Activated CD4-positive, alpha-beta memory T cell treated with anti-CD3 and anti-CD28 coated beads, Interleukin-2, amount 10 ng/mL, durations not matched to agents 7 days and 5 days (primary cell): ENCODE data around the gene PARP12. TPM values are rescaled to one million over a fixed set of nuclear protein-coding genes. Genes with fewer than 3 reads are reported as not detected.

Experiments used
- CTCF ChIA-PET: fragments of 350-600 bp; sonication (Branson Sonifier 250); formaldehyde crosslinking; loops from one replicate; lab custom pipeline; 2021; ENCODE audit warnings: antibody characterized with exemption, inconsistent platforms; lab: Charles Lee
- POLR2A ChIA-PET: fragments of 350-600 bp; sonication (Branson Sonifier 250); formaldehyde crosslinking; loops from one replicate; lab custom pipeline; 2021; ENCODE audit warnings: antibody characterized with exemption; lab: Charles Lee
- DNase-seq: peaks from one replicate; pipeline ENCODE4 v3.0.0-alpha.2; 2020
- H3K27ac Mint-ChIP-seq: one replicate; pipeline ENCODE4 v1.8.0; 2021; ENCODE audit warnings: mild to moderate bottlenecking, mixed read lengths
- H3K27me3 Mint-ChIP-seq: one replicate; pipeline ENCODE4 v1.8.0; 2021; ENCODE audit warnings: mixed read lengths
- H3K36me3 Mint-ChIP-seq: one replicate; pipeline ENCODE4 v1.8.0; 2021; ENCODE audit warnings: low read depth, mixed read lengths
- H3K4me1 Mint-ChIP-seq: one replicate; pipeline ENCODE4 v1.8.0; 2021; ENCODE audit warnings: mixed read lengths
- H3K4me3 Mint-ChIP-seq: one replicate; pipeline ENCODE4 v1.8.0; 2021; ENCODE audit warnings: mild to moderate bottlenecking, mixed read lengths
- H3K9me3 Mint-ChIP-seq: one replicate; pipeline ENCODE4 v1.8.0; 2021; ENCODE audit warnings: mixed read lengths
- total RNA-seq, 2 experiments: library from RNA; stranded (reverse); gene quantifications; one replicate each; pipeline ENCODE4 v1.2.3, GENCODE V29; 2021

The PARP12 gene
- total RNA-seq, 2 experiments from 2014 or later: 146 to 151 TPM

- CTCF ChIA-PET: interaction anchor here (1.2 kb wide), 1 partner anchor 345 kb away, joined by 3 read pairs; no protein-coding TSS in a partner anchor
- H3K9me3 Mint-ChIP-seq: no peaks in the 10 kb centered on the region
- no peak overlapping the region for H3K4me3 Mint-ChIP-seq
- no peak for DNase-seq
- no peaks in the 10 kb centered on the region for H3K4me1 Mint-ChIP-seq
- no peak overlapping the region for H3K27ac Mint-ChIP-seq
- H3K36me3 Mint-ChIP-seq: no peaks in the 10 kb centered on the region
- no peaks in the 10 kb centered on the region for H3K27me3 Mint-ChIP-seq
- POLR2A ChIA-PET: no interaction called here
Observed at GRCh38 chr7:139990142-139990535, 72.6 kb downstream of the PARP12 start.

- no peaks in the 10 kb centered on the region for H3K27me3 Mint-ChIP-seq
- ChIA-PET CTCF (interaction anchor here (1.2 kb wide), 1 partner anchor 344 kb away, joined by 3 read pairs; no protein-coding TSS in a partner anchor), POLR2A (no interaction called here)
- H3K36me3 Mint-ChIP-seq: no peaks in the 10 kb centered on the region
- H3K4me1 Mint-ChIP-seq: no peaks in the 10 kb centered on the region
- H3K4me3 Mint-ChIP-seq: no peak overlapping the region
- DNase-seq: no peak
- no peaks in the 10 kb centered on the region for H3K9me3 Mint-ChIP-seq
- H3K27ac Mint-ChIP-seq: no peak overlapping the region
Observed at GRCh38 chr7:139989366-139990141, 73.2 kb downstream of the PARP12 start.

GRCh38 chr7:139987691-139988516, 74.8 kb downstream of the PARP12 start:
- Mint-ChIP-seq H3K4me1 (no peaks in the 10 kb centered on the region), H3K9me3 (no peaks in the 10 kb centered on the region), H3K27ac (no peak overlapping the region), H3K4me3 (no peak overlapping the region), H3K27me3 (no peaks in the 10 kb centered on the region), H3K36me3 (no peaks in the 10 kb centered on the region)
- no peak for DNase-seq
- ChIA-PET POLR2A (no interaction called here), CTCF (interaction anchor here (0.7 to 1.6 kb wide), 4 partner anchors 16 to 386 kb away, joined by 3 to 5 read pairs (median 3); no protein-coding TSS in a partner anchor)

- POLR2A ChIA-PET: no interaction called here
- Mint-ChIP-seq H3K27ac (no peak overlapping the region), H3K4me1 (peaks cover 9% of the 10 kb centered on the region), H3K27me3 (no peaks in the 10 kb centered on the region), H3K4me3 (no peak overlapping the region), H3K36me3 (no peaks in the 10 kb centered on the region), H3K9me3 (no peaks in the 10 kb centered on the region)
- no peak for DNase-seq
- CTCF ChIA-PET: no interaction called here
Observed at GRCh38 chr7:139985811-139986210, 76.9 kb downstream of the PARP12 start.

- Mint-ChIP-seq H3K27me3 (no peaks in the 10 kb centered on the region), H3K36me3 (no peaks in the 10 kb centered on the region), H3K9me3 (no peaks in the 10 kb centered on the region), H3K4me1 (peaks cover 18% of the 10 kb centered on the region), H3K4me3 (no peak overlapping the region), H3K27ac (no peak overlapping the region)
- ChIA-PET CTCF (no interaction called here), POLR2A (no interaction called here)
- DNase-seq: no peak
Observed at GRCh38 chr7:139984642-139985539, 77.9 kb downstream of the PARP12 start.

- H3K36me3 Mint-ChIP-seq: no peaks in the 10 kb centered on the region
- no peaks in the 10 kb centered on the region for H3K9me3 Mint-ChIP-seq
- POLR2A ChIA-PET: no interaction called here
- H3K27me3 Mint-ChIP-seq: no peaks in the 10 kb centered on the region
- no peak overlapping the region for H3K4me3 Mint-ChIP-seq
- H3K27ac Mint-ChIP-seq: no peak overlapping the region
- CTCF ChIA-PET: no interaction called here
- no peak for DNase-seq
- peaks cover 19% of the 10 kb centered on the region for H3K4me1 Mint-ChIP-seq
Observed at GRCh38 chr7:139982927-139983920, 79.5 kb downstream of the PARP12 start.

GRCh38 chr7:139981511-139981895, 81.2 kb downstream of the PARP12 start:
- Mint-ChIP-seq H3K27ac (no peak overlapping the region), H3K4me1 (peaks cover 21% of the 10 kb centered on the region), H3K4me3 (no peak overlapping the region), H3K27me3 (no peaks in the 10 kb centered on the region), H3K9me3 (no peaks in the 10 kb centered on the region), H3K36me3 (no peaks in the 10 kb centered on the region)
- POLR2A ChIA-PET: no interaction called here
- CTCF ChIA-PET: interaction anchor here (1.6 kb wide), 1 partner anchor 363 kb away, joined by 5 read pairs; no protein-coding TSS in a partner anchor
- DNase-seq: no peak

GRCh38 chr7:139976838-139977656, 85.7 kb downstream of the PARP12 start:
- Mint-ChIP-seq H3K9me3 (no peaks in the 10 kb centered on the region), H3K27ac (no peak overlapping the region), H3K36me3 (no peaks in the 10 kb centered on the region), H3K27me3 (no peaks in the 10 kb centered on the region), H3K4me3 (no peak overlapping the region), H3K4me1 (peaks cover 21% of the 10 kb centered on the region)
- no peak for DNase-seq
- ChIA-PET CTCF (no interaction called here), POLR2A (no interaction called here)

GRCh38 chr7:139976055-139976837, 86.5 kb downstream of the PARP12 start:
- H3K36me3 Mint-ChIP-seq: no peaks in the 10 kb centered on the region
- H3K27me3 Mint-ChIP-seq: no peaks in the 10 kb centered on the region
- CTCF ChIA-PET: no interaction called here
- H3K9me3 Mint-ChIP-seq: no peaks in the 10 kb centered on the region
- no peak overlapping the region for H3K27ac Mint-ChIP-seq
- POLR2A ChIA-PET: no interaction called here
- DNase-seq: no peak
- peaks cover 17% of the 10 kb centered on the region for H3K4me1 Mint-ChIP-seq
- no peak overlapping the region for H3K4me3 Mint-ChIP-seq

GRCh38 chr7:139974179-139974811, 88.5 kb downstream of the PARP12 start:
- CTCF ChIA-PET: no interaction called here
- POLR2A ChIA-PET: no interaction called here
- peaks cover 1% of the 10 kb centered on the region for H3K4me1 Mint-ChIP-seq
- no peaks in the 10 kb centered on the region for H3K27me3 Mint-ChIP-seq
- no peaks in the 10 kb centered on the region for H3K36me3 Mint-ChIP-seq
- no peak overlapping the region for H3K27ac Mint-ChIP-seq
- no peak for DNase-seq
- no peaks in the 10 kb centered on the region for H3K9me3 Mint-ChIP-seq
- H3K4me3 Mint-ChIP-seq: no peak overlapping the region
